Kidney epithelial cell (primary cell): ENCODE measurements around the gene NSL1. TPM values are rescaled to one million over a fixed set of nuclear protein-coding genes. Genes with fewer than 3 reads are reported as not detected.
"Not testable (repeated sequence)": the region's sequence is repeated elsewhere in the genome, so short reads cannot be mapped to it uniquely, and the experiment has no call there.

Experiments used
- DNase-seq: peaks from one replicate; pipeline ENCODE4 v3.0.0-alpha.2; 2010; ENCODE audit warnings: low read depth
- H3K27me3 ChIP-seq: 2 replicates; pipeline ENCODE4 v1.6.0; 2011; ENCODE audit warnings: low read length; ENCODE audit not compliant: control insufficient read depth, insufficient read depth
- H3K36me3 ChIP-seq: 2 replicates; pipeline ENCODE4 v1.5.1; 2011; ENCODE audit warnings: low read length; ENCODE audit not compliant: control insufficient read depth, insufficient read depth
- H3K4me3 ChIP-seq: 2 replicates; pipeline ENCODE4 v1.5.1; 2011; ENCODE audit warnings: low read depth, mild to moderate bottlenecking, control low read depth, low read length
- CTCF ChIP-seq: IDR thresholded peaks from 2 replicates; pipeline ENCODE4 v1.5.1; 2011; ENCODE audit warnings: mild to moderate bottlenecking, moderate library complexity, low read length, control low read depth, inconsistent platforms; ENCODE audit not compliant: insufficient read depth, poor library complexity, severe bottlenecking
- total RNA-seq: library from RNA; depleted of rRNA; stranded (reverse); fragments of >200 nt; gene quantifications from 2 replicates; pipeline ENCODE4 v1.2.3, GENCODE V29; 2015

The NSL1 gene
- total RNA-seq, 1 donor from 2014 or later = 28.2 TPM

DNA sequence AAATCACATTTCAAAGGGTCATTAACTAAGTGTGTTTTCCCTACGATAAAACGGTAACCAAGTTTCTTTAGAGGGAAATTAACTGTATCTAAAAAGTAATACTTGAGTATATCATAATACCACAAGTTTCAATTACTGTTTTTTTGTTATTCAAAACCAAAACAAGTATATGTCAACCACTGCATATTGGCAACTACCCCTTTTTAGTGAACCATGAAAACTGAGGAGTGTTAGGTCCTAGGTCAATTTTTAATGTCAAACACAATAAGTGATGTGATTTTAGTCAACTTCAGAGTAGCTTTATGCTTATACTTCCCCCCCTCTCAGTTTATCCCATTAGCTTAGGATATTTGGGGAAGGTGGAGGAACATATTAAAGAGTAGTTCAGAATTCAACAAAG is 10.4 kb downstream of the NSL1 start:
- no peak for TF ChIP-seq CTCF
- no peak for DNase-seq
- H3K4me3 ChIP-seq = no peak overlapping the region
- H3K36me3 ChIP-seq = no peaks in the 10 kb centered on the region
- no peaks in the 10 kb centered on the region for H3K27me3 ChIP-seq

GRCh38 chr1:212780759-212781158 is 10.8 kb downstream of the NSL1 start:
- no peak for DNase-seq
- no peaks in the 10 kb centered on the region for H3K27me3 ChIP-seq
- no peak for TF ChIP-seq CTCF
- no peaks in the 10 kb centered on the region for H3K36me3 ChIP-seq
- H3K4me3 ChIP-seq = no peak overlapping the region

DNA sequence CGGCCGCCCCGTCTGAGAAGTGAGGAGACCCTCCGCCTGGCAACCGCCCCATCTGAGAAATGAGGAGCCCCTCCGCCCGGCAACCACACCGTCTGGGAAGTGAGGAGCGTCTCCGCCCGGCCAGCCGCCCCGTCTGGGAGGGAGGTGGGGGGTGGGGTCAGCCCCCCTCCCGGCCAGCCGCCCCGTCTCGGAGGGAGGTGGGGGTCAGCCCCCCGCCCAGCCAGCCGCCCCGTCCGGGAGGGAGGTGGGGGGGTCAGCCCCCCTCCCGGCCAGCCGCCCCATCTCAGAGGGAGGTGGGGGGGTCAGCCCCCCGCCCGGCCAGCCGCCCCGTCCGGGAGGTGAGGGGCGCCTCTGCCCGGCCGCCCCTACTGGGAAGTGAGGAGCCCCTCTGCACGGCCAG is 12.5 kb downstream of the NSL1 start:
- H3K4me3 ChIP-seq, DNase-seq, H3K36me3 ChIP-seq: not testable (repeated sequence)

GRCh38 chr1:212777151-212777550 is 14.4 kb downstream of the NSL1 start:
- Histone ChIP-seq H3K4me3 (no peak overlapping the region), H3K36me3 (no peaks in the 10 kb centered on the region), H3K27me3 (no peaks in the 10 kb centered on the region)
- no peak for DNase-seq
- TF ChIP-seq CTCF = no peak

More for the DNA sequence above, 12.5 kb downstream of the NSL1 start:
- not testable (repeated sequence) for H3K27me3 ChIP-seq

DNA sequence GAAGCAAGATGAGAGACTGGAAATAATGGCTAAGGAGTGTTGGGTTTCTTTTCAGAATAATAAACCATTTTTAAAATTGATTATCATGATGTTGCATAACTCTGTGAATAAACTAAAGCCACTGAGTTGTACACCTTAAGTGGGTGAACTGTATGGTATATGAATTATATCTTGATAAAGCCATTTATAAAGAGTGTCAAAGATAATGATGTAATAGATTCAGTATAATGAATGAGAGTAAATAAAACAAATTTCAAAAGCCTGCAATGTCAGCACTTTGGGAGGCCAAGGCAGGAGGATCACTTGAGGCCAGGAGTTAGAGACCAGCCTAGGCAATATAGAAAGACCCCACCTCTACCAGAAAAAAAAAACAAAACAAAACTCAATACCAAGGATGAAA is 16.3 kb downstream of the NSL1 start:
- H3K36me3 ChIP-seq = no peaks in the 10 kb centered on the region
- no peaks in the 10 kb centered on the region for H3K27me3 ChIP-seq
- DNase-seq = no peak
- no peak overlapping the region for H3K4me3 ChIP-seq
- TF ChIP-seq CTCF = no peak

DNA sequence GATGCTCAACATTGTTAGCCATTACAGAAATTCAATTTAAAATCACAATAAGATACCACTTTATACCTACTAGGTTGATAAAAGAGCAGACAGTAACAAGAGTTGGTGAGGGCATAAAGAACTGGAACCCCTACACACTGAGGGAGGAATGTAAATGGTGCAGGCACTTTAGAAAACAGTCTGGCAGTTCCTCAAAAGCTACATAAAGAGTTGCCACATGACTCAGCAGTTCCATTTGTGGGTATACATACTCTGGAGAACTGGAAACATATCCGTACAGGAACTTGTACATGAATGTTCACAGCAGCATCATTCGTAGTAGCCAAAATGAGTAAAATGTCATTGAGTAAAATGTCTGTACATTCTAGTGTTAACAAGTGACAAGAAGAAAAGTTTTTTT is 17.0 kb downstream of the NSL1 start:
- no peaks in the 10 kb centered on the region for H3K36me3 ChIP-seq
- H3K4me3 ChIP-seq = no peak overlapping the region
- no peak for TF ChIP-seq CTCF
- no peak for DNase-seq
- H3K27me3 ChIP-seq = no peaks in the 10 kb centered on the region
